T-helper 2 cell treated with Interferon-gamma antibody and Interleukin-4, amounts not matched to agents 5 μg/mL and 100 μg/mL, for 36 hours (primary cell): ENCODE data around the gene PCBP3.
"Not testable (repeated sequence)": the region's sequence is repeated elsewhere in the genome, so short reads cannot be mapped to it uniquely, and the experiment has no call there.

Experiments used
- DNase-seq: peaks from one replicate; pipeline ENCODE4 v3.0.0; 2021; ENCODE audit warnings: low spot score
- H3K27ac Mint-ChIP-seq: one replicate; pipeline ENCODE4 v1.8.0; 2021; ENCODE audit warnings: mild to moderate bottlenecking, mixed read lengths
- H3K27me3 Mint-ChIP-seq: one replicate; pipeline ENCODE4 v1.8.0; 2021; ENCODE audit warnings: low read depth, mixed read lengths
- H3K36me3 Mint-ChIP-seq: one replicate; pipeline ENCODE4 v1.8.0; 2021; ENCODE audit warnings: low read depth, mixed read lengths
- H3K4me1 Mint-ChIP-seq: one replicate; pipeline ENCODE4 v1.8.0; 2021; ENCODE audit warnings: low read depth, mixed read lengths
- H3K4me3 Mint-ChIP-seq: one replicate; pipeline ENCODE4 v1.8.0; 2022; ENCODE audit warnings: mild to moderate bottlenecking, moderate library complexity, mixed read lengths
- H3K9me3 Mint-ChIP-seq: one replicate; pipeline ENCODE4 v1.8.0; 2021; ENCODE audit warnings: mixed read lengths

PCBP3 gene

DNA sequence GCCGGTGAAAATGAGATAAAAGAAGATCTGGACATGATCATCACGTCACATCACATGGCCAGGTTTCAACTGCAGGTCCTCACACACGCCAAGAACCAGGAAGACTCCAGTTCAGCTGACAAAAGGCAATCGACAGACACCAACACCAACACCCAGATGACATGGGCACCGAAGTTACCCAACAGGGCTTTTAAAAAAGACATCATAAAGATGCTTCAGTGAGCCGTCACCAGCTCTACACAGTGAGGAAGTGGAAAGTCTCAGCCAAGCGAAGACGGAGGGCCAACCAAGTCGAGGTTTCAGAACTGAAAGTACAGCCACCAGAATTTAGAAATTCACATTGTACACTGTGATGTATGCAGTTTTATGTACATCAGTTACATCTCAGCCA is 183.8 kb downstream of the PCBP3 start:
- DNase-seq = no peak
- peak overlapping the region; percentile 46 for H3K4me3 Mint-ChIP-seq
- H3K4me1 Mint-ChIP-seq = peaks cover 9% of the 10 kb centered on the region
- H3K27me3 Mint-ChIP-seq = no peaks in the 10 kb centered on the region
- peak overlapping the region; percentile 71 for H3K27ac Mint-ChIP-seq
- H3K9me3 Mint-ChIP-seq = peaks cover under 1% of the 10 kb centered on the region
- H3K36me3 Mint-ChIP-seq = no peaks in the 10 kb centered on the region

DNA sequence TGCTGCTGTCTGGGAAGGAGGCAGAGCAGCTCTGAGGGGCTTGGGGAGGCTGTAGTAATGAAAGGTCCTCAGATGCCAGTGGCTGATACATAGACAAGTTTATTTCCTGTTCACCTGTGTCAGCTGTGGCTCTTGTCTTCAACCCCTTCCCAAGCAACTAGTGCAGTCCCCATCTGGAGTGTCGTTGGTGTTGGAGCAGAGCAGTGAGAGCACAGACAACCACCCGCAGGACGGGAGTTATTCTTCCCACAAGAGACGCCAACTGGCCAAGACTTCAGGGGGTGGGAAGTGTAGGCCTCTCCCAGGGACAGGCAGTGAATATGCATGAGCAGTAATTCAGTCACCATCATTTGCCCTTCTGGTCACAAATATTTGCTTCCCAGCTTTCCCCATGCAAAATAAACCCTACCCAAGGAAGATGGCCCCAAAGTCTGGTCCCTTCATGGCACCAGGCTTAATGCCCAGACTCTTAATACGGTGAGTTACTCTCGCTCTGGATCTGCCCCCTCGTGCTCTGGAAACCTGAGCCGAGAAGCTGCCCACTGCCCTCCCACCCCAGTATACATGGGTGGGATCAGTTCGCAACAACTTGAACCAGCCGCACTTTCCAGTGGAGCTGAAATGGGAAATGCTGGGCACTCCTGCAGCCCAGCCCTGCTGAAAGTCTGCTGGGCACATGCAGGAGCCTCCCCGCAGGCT is 184.5 kb downstream of the PCBP3 start:
- Mint-ChIP-seq H3K27me3 (no peaks in the 10 kb centered on the region), H3K27ac (peak overlapping the region; percentile 71), H3K4me3 (peak overlapping the region; percentile 46), H3K36me3 (no peaks in the 10 kb centered on the region), H3K4me1 (peaks cover 9% of the 10 kb centered on the region), H3K9me3 (peaks cover 4% of the 10 kb centered on the region)
- no peak for DNase-seq

DNA sequence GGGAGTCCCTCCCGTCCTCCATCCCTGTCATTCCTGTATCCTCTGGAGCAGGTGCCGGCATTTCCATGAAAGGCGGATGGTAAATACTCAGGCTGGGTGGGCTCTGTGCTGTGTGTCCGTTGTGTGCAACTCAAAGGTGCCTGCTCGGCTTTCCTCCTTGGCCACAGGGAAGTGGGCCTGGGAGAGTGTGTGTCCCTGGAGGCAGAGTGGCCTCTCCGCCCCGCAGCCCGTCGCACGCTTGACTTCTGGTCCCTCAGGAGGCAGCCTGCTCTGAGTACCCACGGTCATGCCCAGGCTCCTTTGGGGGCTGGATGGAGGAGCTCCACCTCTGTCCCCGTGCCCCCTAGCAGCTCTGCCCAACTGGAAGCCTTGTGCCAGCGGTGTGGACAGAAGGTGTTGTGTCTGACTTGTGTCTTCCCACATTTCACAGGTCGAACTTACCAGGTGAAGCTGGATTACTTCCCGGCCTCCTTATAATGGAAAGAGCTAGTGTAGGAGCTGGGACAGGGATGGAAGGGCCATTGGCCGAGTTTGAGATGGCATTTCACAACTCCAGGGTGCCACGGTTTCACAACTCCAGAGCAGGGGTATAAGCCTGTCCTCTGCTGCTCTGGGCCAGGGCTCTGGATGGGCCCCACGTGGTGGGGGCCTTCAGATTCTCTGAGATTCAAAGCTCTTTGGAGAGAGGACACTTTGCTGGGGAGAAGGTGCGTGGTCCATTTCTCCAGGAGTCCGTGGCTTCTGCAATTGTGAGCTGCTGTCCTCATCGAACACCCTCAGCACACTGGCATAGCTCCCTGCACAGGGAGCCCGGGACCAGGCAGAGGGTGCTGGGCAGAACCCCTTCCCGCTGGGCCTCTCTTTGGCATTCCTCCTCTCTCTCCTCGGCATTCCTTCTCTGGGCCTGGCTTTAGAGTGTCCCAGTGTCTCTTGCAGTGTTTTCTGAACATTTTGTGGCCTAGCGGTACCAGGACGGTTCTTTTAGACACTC is 185.3 kb downstream of the PCBP3 start:
- H3K36me3 Mint-ChIP-seq = no peaks in the 10 kb centered on the region
- no peak overlapping the region for H3K4me3 Mint-ChIP-seq
- no peak for DNase-seq
- H3K27me3 Mint-ChIP-seq = no peaks in the 10 kb centered on the region
- peaks cover 9% of the 10 kb centered on the region for H3K4me1 Mint-ChIP-seq
- H3K9me3 Mint-ChIP-seq = peaks cover 4% of the 10 kb centered on the region
- H3K27ac Mint-ChIP-seq = no peak overlapping the region

DNA sequence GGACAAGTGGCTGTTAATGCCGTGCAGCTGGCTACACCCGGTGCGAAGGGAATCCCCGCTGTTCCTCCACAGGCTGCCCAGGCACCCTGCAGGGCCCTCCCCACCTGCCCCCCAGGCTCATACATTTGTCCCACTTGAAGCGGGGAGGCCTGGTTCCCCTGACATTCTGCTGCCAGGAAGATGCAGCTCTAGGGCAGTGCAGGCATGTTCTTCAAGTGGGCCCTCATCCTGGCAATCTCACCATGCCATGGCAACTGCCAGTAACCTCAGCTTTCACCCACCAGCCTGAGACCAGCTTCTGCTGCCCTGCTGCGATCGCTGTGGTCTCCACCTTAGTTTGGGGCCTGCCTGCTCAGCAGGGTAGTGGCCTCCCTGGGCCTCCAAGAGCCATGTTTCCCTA is 186.1 kb downstream of the PCBP3 start:
- Mint-ChIP-seq H3K27me3 (no peaks in the 10 kb centered on the region), H3K4me1 (peaks cover 9% of the 10 kb centered on the region), H3K9me3 (peaks cover 4% of the 10 kb centered on the region), H3K27ac (no peak overlapping the region), H3K4me3 (no peak overlapping the region), H3K36me3 (no peaks in the 10 kb centered on the region)
- DNase-seq = no peak

DNA sequence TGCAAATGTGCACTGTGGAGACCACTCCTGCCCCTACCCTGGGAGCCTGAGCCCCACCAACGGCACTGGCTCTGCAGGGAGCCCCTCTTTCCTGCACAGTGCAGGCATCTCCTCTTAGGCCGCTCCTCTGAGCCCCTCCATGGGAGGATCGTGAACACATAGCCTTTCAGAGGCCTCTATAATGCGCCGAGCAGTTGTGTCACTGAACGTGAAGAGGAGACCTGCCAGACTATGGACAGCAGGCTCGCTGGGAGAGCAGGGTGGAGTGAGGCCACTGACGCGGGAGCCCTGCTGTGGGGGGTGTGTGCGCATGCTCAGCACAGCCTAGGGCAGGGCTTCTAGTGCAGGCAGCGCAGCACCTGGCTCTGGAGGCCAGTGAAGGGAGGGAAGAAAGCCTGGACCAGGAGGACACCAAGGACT is 186.7 kb downstream of the PCBP3 start:
- peaks cover 9% of the 10 kb centered on the region for H3K4me1 Mint-ChIP-seq
- no peak overlapping the region for H3K27ac Mint-ChIP-seq
- peaks cover 4% of the 10 kb centered on the region for H3K9me3 Mint-ChIP-seq
- no peaks in the 10 kb centered on the region for H3K27me3 Mint-ChIP-seq
- DNase-seq = no peak
- no peaks in the 10 kb centered on the region for H3K36me3 Mint-ChIP-seq
- H3K4me3 Mint-ChIP-seq = no peak overlapping the region

DNA sequence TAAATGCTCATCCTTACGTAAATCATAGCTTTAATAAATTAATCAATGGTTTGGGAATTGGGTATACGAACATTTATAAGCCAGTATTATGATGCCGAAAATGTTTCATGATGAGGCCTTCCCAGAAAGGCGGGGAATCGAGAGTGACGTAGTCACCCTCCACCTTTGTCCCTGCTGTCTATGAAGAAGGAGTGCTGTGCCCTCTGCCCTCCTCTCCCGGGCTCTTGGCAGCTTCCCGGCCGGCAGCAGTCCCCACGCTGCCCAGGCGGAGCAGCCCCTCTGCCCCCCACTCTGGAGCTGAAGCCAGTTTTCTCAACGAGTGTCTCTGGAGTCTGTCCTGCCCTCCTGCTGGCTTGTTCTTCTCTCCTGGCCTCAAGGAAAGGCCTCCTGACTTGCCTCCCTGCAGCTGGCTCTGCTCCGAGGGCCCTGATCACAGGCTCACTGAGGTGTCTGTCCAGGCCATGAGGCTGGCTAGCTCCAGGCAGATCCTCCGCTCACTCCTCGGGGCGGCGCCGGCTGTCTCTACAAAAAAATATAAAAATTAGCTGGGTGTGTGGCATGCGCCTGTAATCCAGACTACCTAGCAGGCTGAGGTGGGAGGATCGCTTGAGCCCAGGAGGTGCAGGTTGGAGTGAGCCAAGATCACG is 187.3 kb downstream of the PCBP3 start:
- Mint-ChIP-seq H3K4me1 (peaks cover 9% of the 10 kb centered on the region), H3K9me3 (peaks cover 4% of the 10 kb centered on the region), H3K4me3 (no peak overlapping the region), H3K36me3 (no peaks in the 10 kb centered on the region), H3K27me3 (no peaks in the 10 kb centered on the region), H3K27ac (no peak overlapping the region)
- no peak for DNase-seq

DNA sequence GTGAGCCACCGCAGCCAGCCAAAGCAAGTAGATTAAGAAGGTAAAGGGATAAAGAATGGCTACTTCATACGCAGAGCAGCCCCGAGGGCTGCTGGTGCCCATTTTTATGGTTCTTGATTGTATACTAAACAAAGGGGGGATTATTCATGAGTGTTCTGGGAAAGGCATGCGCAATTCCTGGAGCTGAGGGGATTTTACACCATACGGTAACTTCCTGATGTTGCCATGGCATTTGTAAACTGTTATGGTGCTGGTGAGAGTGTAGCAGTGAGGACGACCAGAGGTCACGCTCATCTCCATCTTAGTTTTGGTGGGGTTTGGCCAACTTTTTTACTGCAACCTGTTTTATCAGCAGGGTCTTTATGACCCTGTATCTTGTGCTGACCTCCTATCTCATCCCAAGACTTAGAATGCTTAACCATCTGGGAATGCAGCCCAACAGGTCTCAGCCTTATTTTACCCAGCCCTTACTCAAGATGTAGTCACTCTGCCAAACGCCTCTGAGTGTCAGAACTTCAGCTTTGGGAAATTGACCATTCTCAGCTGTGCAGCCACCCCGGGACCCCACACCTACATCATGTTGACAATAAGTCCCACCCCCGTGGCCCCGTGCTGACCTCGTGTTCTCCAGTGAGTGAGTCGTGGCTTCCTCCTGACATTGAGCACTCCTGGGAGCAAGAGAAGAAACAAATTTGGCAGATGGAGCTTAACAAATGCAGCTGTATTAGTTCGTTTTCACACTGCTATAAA is 188.6 kb downstream of the PCBP3 start:
- no peak for DNase-seq
- no peak overlapping the region for H3K27ac Mint-ChIP-seq
- H3K4me1 Mint-ChIP-seq = peaks cover 7% of the 10 kb centered on the region
- H3K27me3 Mint-ChIP-seq = no peaks in the 10 kb centered on the region
- H3K9me3 Mint-ChIP-seq = peaks cover 4% of the 10 kb centered on the region
- no peaks in the 10 kb centered on the region for H3K36me3 Mint-ChIP-seq
- no peak overlapping the region for H3K4me3 Mint-ChIP-seq

DNA sequence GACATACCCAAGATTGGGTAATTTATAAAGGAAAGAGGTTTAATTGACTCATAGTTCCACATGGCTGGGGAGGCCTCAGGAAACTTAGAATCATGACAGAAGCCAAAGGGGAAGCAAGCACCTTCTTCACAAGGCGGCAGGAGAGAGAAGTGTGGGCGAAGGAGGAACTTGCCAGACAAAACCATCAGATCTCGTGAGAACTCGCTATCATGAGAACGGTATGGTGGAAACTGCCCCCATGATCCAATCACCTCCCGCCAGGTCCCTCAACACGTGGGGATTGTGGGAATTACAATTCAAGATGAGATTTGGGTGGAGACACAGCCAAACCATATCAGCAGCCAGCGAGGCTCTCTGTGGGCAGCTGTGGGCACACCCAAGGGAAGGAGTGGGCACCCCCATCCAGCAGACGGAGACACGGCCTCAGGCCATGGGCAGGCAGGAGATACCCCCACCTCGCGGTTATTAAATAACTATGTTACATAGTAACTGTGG is 189.3 kb downstream of the PCBP3 start:
- H3K4me1 Mint-ChIP-seq, H3K27me3 Mint-ChIP-seq, H3K27ac Mint-ChIP-seq, DNase-seq, H3K4me3 Mint-ChIP-seq, H3K9me3 Mint-ChIP-seq, H3K36me3 Mint-ChIP-seq: not testable (repeated sequence)

DNA sequence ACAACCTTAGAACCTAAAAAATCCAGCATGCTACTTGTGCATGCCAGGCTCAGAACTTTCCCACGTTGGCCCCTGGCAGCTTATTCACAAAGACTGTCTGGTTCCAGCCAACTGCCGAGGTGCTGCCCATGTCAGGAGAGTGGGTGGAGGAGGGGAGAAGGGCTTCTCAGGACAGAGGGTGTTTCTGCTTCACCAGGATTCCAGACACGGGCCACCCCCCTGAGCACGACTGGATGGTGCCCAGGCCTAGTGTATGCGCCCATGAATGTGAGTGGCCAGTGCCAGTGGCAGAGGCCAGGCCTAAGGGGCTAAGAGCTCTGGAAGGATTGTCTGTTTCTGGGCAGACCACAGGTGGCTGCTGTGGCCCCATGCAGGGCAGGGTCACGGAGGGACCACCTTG is 189.9 kb downstream of the PCBP3 start:
- H3K4me1 Mint-ChIP-seq = no peaks in the 10 kb centered on the region
- no peak overlapping the region for H3K27ac Mint-ChIP-seq
- H3K9me3 Mint-ChIP-seq = peaks cover 4% of the 10 kb centered on the region
- no peaks in the 10 kb centered on the region for H3K27me3 Mint-ChIP-seq
- no peak overlapping the region for H3K4me3 Mint-ChIP-seq
- H3K36me3 Mint-ChIP-seq = no peaks in the 10 kb centered on the region
- DNase-seq = no peak

DNA sequence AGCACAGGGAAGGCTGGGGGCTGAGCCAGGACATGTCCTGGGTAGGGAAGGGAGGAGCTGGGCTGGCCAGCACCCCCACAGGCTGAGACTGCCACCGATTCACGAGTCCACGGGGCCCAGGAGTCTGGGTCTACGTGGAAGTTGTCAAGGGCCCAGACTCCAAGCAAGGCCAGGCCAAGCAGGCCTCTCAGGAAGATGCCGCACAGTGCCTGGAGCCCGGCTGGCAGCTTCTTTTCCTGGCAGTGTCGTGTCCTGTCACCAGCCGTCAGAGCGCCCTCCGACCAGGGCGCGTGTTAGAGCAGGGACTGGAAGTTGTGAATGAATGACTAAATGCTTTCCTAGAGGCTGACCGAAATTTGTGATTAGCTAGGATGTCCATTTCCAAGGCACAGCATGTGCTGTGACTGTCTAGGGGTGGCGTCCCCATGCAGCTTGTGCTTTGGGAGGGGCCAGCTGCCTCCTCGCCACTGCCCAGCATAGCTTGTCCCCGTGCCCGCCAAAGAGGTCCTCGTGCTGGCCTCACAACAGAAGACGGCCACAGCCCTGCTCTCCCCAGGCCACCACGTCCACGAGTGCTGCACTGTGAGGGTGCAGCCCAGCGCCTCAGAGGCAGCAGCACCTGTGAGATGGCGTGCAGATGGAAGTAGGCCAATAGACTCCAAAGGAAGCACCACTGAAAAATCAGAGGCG is 190.6 kb downstream of the PCBP3 start:
- no peak for DNase-seq
- H3K4me1 Mint-ChIP-seq = no peaks in the 10 kb centered on the region
- H3K27me3 Mint-ChIP-seq = no peaks in the 10 kb centered on the region
- peaks cover 4% of the 10 kb centered on the region for H3K9me3 Mint-ChIP-seq
- no peak overlapping the region for H3K27ac Mint-ChIP-seq
- no peaks in the 10 kb centered on the region for H3K36me3 Mint-ChIP-seq
- no peak overlapping the region for H3K4me3 Mint-ChIP-seq

DNA sequence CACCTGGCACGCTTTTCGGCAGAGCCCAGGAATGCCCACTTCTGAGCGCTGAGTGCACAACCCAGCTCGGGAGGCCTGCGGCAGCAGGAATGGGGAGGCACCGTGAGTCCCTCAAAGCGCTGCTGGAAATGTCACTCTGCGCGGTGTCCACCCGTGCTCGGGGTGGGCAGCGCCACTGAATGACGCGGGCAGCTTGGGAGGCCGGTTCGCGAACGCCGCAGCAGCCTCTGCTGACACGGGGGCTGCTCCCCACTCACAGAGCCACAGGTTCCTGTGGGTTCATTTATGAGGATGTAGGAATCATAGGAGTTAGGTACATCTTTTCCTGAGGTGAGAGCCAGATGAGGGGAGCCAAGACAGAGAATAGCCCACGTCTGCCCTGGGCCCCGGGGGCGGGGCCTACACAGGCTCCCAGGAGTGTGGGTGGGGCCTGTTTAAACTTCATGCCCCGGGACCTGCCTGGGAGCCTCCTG is 191.3 kb downstream of the PCBP3 start:
- Mint-ChIP-seq H3K27me3 (no peaks in the 10 kb centered on the region), H3K9me3 (peaks cover 4% of the 10 kb centered on the region), H3K4me3 (no peak overlapping the region), H3K4me1 (no peaks in the 10 kb centered on the region), H3K27ac (no peak overlapping the region), H3K36me3 (no peaks in the 10 kb centered on the region)
- no peak for DNase-seq

DNA sequence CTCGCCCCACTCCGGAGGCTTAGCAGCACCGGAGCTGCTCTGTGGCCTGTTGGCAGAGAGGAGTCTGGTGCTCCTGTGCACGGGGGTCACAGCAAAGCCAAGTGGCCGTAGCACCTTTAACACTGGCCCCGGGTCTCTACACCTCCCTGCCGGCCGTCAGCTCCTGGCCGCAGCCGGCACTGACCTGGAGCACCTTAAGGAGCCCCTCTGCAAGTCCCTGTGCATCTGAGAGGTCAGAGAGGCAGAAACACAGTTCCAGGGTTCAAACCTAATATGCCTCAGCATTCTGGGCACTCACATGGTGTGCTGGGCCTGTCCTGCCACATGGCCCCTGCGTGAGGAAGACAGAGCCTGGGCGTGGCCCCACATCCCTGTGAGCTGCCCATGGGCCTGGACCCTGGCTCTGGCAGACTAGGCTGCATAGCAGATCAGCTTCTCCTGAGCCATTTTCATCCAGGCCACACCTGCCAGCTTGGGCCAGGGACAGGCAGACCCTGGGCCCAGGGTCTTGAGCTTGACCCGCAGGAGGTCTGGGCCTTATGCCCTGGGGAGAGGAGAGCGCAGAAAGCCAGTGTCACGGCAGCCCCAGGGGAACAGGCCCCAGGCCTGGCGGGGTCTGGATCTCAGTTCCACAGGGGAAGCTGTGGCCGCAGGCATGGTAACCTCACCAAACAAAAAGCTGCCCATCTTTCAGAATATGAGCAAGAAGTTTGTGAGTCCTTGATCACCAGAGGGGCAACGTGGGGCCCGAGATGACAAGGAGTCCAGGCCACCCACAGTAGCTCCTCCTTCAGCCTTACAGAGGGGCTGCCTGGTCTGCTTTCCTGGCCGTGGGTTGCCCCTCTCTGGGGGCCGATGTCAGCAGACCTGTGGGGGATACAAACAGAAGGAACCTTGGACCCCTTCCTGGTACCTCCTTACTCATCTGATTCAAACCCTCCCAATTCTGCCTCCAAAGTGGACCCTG is 192.1 kb downstream of the PCBP3 start:
- Mint-ChIP-seq H3K4me1 (no peaks in the 10 kb centered on the region), H3K9me3 (peaks cover 4% of the 10 kb centered on the region), H3K4me3 (no peak overlapping the region), H3K27me3 (no peaks in the 10 kb centered on the region), H3K27ac (no peak overlapping the region), H3K36me3 (no peaks in the 10 kb centered on the region)
- DNase-seq = no peak
